ENCODE measurements around the gene PRKCD. TPM values are rescaled to one million over a fixed set of nuclear protein-coding genes. Genes with fewer than 3 reads are reported as not detected.

The PRKCD gene
- total and polyA plus RNA-seq, 7 donors = 3.5 to 169 (median 12.1) TPM

DNA sequence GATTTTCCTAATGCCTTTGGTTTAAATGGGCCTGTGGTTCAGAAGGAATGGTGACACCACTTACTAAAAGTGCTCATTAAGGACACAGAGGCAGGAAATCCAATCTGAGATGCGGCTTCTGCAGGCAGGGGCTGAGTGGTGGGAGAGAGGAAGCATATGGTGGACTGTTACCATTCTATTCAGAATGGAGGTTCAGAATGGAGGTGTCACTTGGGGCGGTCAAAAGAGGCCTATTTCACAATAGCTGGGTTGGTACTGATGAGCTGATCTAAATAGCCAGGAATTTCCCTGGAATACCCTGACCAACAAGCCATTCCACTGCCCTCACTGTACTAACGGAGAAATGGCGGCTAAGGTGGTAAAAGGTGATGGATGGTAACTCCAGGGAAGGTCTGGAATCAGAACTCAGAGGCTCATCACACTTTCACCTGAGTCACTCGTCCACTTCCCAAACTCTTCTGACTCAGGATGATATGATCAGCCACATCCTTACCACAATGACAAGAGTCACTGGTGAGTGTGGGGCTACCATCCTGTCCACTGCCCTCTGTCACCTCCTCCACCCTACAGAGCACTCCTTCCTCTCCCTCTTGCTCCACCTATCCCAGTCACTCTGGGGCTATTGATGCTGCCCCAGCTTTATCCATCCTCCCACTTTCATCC lies 46.5 kb upstream of the PRKCD start:
- peak overlapping the region in 3 of 4 donors; percentile 76 to 82 (median 82) for H3K27ac ChIP-seq

DNA sequence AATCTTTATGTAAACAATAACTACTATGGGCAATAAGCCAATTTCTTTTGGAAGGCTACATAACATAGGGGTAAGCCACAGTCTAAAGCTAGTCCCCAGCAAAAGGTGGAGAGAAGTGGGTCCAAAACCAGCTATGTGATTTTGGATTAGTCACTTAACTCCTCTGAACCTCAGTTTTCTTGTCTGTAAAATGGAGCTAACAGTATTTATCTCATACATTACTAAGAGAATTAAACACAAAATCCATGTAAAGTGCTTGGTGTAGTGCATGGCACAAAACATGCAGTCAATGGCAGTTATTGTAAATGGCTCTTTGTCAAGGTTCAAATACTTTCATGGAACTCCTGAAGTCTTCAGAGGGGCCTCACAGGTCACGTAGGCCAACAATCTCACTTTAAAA lies 44.1 kb upstream of the PRKCD start:
- peaks cover 0 to 25% (median 25%) of the 10 kb centered on the region in 4 donors for H3K4me1 ChIP-seq
- H3K27me3 ChIP-seq = no peaks in the 10 kb centered on the region
- peaks cover 24 to 68% (median 41%) of the 10 kb centered on the region in 4 donors for H3K36me3 ChIP-seq
- 95 to 100% methylated on average over 1 of the region's 1 CpG for WGBS, 2 donors
- DNase-seq = no peak
- no peak for TF ChIP-seq EP300 (IDR thresholded peaks at IDR 0.05)
- TF ChIP-seq, protein P1, sequence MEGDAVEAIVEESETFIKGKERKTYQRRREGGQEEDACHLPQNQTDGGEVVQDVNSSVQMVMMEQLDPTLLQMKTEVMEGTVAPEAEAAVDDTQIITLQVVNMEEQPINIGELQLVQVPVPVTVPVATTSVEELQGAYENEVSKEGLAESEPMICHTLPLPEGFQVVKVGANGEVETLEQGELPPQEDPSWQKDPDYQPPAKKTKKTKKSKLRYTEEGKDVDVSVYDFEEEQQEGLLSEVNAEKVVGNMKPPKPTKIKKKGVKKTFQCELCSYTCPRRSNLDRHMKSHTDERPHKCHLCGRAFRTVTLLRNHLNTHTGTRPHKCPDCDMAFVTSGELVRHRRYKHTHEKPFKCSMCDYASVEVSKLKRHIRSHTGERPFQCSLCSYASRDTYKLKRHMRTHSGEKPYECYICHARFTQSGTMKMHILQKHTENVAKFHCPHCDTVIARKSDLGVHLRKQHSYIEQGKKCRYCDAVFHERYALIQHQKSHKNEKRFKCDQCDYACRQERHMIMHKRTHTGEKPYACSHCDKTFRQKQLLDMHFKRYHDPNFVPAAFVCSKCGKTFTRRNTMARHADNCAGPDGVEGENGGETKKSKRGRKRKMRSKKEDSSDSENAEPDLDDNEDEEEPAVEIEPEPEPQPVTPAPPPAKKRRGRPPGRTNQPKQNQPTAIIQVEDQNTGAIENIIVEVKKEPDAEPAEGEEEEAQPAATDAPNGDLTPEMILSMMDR (IDR thresholded peaks at IDR 0.05) = no peak
- TF ChIP-seq POLR2A (IDR thresholded peaks at IDR 0.05) = no peak
- TF ChIP-seq POLR2AphosphoS5 (IDR thresholded peaks at IDR 0.05) = no peak
- no peak overlapping the region for H3K4me3 ChIP-seq
- H3K9me3 ChIP-seq = no peaks in the 10 kb centered on the region
- intact Hi-C loops (cut with DNase I) = loop anchor here (10.0 kb wide), 1 partner anchor 598 kb away; no protein-coding TSS in a partner anchor
- no peak overlapping the region for H3K27ac ChIP-seq

More for the DNA sequence above, 46.5 kb upstream of the PRKCD start:
- Histone ChIP-seq H3K36me3 (peaks cover 15 to 45% (median 25%) of the 10 kb centered on the region in 4 donors), H3K9me3 (no peaks in the 10 kb centered on the region), H3K4me1 (peaks cover 0 to 45% (median 40%) of the 10 kb centered on the region in 4 donors), H3K27me3 (no peaks in the 10 kb centered on the region), H3K4me3 (no peak overlapping the region)
- TF ChIP-seq, protein P1 (IDR thresholded peaks at IDR 0.05) = no peak
- TF ChIP-seq POLR2AphosphoS5 (IDR thresholded peaks at IDR 0.05) = no peak
- no peak for TF ChIP-seq POLR2A (IDR thresholded peaks at IDR 0.05)
- no peak for TF ChIP-seq EP300 (IDR thresholded peaks at IDR 0.05)
- 87 to 91% methylated on average over 5 of the region's 5 CpGs for WGBS, 2 donors
- DNase-seq = no peak
- intact Hi-C loops (cut with DNase I) = loop anchor here (1.0 to 10.0 kb wide), 2 partner anchors 82 to 600 kb away; no protein-coding TSS in a partner anchor

DNA sequence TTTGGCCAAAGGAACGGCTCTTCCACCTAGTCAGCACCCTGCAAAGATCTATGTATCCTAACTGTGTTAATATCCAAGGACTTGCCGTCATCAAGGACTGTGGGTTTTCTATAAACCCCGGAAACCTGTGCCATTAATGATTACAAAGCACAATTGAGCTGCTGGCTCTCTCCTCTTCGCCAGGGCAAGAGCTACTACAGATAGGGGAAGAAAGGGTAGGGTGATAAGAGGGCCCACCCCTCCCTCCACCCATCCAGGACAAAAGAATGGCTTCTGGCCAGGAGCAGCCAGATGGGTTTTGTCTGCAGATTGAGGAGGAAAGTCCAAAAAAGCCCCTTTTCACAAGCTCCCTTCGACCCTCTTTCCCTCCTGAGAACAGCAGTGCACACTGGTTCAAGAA lies 40.7 kb upstream of the PRKCD start:
- no peak for DNase-seq
- Histone ChIP-seq H3K4me3 (no peak overlapping the region), H3K4me1 (no peaks in the 10 kb centered on the region), H3K36me3 (peaks cover 48 to 100% (median 73%) of the 10 kb centered on the region in 4 donors), H3K27me3 (no peaks in the 10 kb centered on the region), H3K27ac (no peak overlapping the region), H3K9me3 (no peaks in the 10 kb centered on the region)
- TF ChIP-seq POLR2A (IDR thresholded peaks at IDR 0.05) (no peak), POLR2AphosphoS5 (IDR thresholded peaks at IDR 0.05) (no peak), EP300 (IDR thresholded peaks at IDR 0.05) (no peak)
- TF ChIP-seq, protein P1 (IDR thresholded peaks at IDR 0.05) = no peak
- WGBS, 2 donors = 86 to 89% methylated on average over 5 of the region's 5 CpGs
- intact Hi-C loops (cut with DNase I) = no loop called here

DNA sequence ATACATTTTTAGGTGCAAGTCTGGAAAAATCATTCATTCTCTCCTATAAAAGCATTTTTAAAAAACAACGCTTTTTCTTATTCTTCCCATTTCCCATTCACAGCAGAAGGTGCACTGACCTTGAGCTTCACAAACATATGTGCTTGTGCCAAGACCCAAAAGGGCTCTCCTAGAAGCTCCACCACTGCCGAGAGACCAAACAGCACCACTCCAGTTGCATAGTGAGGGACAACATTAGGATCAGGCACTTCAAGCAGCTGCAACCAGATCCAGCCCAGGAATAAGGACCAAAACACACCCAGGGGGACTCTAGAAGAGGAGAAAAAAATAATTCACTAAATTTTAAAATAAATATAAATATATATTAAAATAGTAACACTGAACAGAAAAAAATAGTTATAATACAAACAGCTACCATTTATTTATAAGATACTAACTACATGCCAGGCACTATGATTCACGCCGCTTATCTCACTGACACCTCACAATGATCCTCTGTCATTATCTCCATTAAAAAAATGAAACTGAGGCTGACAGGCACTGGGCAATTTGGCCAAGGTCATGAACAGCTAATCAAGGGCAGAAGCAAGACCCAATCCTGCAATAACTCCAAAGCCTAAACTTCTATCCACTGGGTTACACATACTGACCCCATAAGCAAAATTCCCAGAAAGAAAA lies 38.6 kb upstream of the PRKCD start:
- peaks cover 42 to 94% (median 64%) of the 10 kb centered on the region in 4 donors for H3K36me3 ChIP-seq

More for the DNA sequence above, 38.6 kb upstream of the PRKCD start:
- H3K27ac ChIP-seq = no peak overlapping the region
- WGBS, 2 donors = 96 to 97% methylated on average over 4 of the region's 4 CpGs
- H3K9me3 ChIP-seq = no peaks in the 10 kb centered on the region
- intact Hi-C loops (cut with DNase I) = no loop called here
- TF ChIP-seq POLR2AphosphoS5 (IDR thresholded peaks at IDR 0.05) = no peak
- no peak for TF ChIP-seq EP300 (IDR thresholded peaks at IDR 0.05)
- TF ChIP-seq POLR2A (IDR thresholded peaks at IDR 0.05) = no peak
- TF ChIP-seq, protein P1 (IDR thresholded peaks at IDR 0.05) = no peak
- H3K4me1 ChIP-seq = no peaks in the 10 kb centered on the region
- no peaks in the 10 kb centered on the region for H3K27me3 ChIP-seq
- H3K4me3 ChIP-seq = no peak overlapping the region
- DNase-seq = no peak

Measured in sigmoid colon (tissue), 7 donors.